GM21381 (cell line): ENCODE data around the gene ITGB2.

Experiments
- ATAC-seq: cut with Tn5 transposase; IDR thresholded peaks from one replicate; pipeline ENCODE4 v1.9.1; 2021; ENCODE audit warnings: mild to moderate bottlenecking, moderate library complexity; ENCODE audit not compliant: unreplicated experiment

The ITGB2 gene

DNA sequence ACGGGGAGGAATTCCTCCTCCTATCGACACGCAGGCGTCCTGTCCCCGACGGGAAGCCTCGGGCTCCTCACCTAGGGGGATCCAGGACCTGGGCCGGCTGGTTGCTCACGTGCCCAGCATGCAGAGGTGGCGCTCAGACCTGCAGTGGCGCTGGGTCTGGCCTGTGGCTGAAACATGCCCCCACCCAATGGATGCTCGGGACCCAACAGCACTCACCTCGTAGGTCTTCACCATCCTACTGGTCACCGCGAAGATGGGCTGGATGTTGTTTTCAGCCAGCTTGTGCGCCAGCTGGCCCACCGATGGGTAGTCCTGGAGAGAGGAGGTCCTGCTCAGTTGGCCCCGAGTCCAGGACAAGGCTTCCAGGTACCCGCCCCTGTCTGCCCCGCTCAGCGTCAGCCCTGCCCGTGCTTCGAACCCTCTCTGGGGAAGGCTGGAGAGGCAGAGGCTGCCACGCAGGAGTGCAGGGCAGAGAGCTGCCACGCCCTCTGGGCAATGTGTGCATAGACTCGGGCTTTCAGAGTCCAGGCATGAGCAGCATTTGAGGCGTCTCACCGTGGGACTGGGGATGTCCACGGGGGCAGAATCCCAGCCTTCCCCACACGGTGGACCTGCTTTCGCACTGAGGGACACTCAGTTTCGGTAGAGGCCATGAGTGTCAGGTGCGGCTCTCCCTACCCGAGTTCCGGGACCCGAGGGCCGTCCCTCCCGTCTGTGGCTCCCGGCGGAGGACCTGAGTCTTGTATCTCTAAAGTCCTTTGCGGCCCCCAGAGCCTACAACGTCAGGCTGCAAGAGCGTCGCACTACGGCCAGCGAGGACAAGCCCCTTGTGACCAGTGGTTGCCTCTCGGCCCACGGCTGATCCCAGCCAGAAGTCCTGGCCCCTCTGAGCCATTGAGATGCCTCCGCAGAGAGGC lies 21.6 kb downstream of the ITGB2 start:
- no peak for ATAC-seq

DNA sequence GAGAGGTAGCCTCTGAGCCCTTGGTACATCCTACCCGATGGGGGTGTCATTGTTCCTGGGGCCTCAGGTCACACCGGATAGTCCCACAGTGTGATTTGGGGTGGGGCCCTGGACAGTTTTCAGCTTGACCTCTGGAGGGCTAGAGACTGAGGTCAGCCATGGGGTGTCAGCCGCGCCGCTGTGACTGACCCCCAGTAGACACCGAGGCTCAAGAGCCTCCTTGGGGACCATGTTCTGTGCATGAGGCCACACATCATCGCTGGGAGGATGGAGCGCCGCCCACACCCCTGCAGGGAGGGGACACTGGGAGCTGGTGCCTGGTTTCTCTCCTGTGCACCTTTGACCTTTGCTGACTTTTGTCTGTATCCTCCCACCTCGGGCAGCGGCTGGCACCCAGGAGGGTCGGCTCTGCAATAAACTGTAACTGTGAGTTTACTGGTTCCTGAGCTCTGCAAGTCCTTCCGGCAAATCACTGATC lies 22.6 kb downstream of the ITGB2 start:
- no peak for ATAC-seq

DNA sequence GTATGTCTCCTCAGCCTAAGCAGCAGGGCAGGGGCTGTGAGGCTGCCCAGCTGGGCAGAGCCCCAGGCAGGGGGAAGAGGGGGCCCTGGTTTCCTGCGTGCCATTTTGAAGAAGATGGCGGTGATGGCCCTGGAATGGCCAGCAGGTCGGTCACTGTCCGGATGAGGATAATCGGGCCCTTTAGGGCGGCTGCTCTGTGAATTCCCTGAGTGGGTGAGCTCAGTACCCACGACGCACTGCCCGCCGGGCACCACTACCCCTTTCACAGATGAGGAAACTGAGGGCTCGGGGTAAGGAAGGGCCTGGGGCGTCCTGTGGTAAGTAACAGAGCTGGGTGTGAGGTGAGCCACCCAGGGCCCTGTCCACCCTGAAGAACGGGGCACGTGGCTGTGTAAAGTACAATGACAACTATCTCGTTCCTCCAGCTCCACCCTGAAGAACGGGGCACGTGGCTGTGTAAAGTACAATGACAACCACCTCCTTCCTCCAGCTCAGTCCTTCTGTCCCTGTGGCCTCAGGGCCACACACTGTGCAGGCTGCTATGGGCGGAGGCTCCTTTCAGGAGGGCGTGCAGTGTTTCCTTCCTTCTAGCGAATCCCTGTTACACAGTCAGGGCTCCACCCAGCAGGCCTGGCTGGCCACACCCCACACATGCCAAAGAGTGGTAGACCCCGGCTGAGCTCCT lies 23.2 kb downstream of the ITGB2 start:
- ATAC-seq, result no peak

DNA sequence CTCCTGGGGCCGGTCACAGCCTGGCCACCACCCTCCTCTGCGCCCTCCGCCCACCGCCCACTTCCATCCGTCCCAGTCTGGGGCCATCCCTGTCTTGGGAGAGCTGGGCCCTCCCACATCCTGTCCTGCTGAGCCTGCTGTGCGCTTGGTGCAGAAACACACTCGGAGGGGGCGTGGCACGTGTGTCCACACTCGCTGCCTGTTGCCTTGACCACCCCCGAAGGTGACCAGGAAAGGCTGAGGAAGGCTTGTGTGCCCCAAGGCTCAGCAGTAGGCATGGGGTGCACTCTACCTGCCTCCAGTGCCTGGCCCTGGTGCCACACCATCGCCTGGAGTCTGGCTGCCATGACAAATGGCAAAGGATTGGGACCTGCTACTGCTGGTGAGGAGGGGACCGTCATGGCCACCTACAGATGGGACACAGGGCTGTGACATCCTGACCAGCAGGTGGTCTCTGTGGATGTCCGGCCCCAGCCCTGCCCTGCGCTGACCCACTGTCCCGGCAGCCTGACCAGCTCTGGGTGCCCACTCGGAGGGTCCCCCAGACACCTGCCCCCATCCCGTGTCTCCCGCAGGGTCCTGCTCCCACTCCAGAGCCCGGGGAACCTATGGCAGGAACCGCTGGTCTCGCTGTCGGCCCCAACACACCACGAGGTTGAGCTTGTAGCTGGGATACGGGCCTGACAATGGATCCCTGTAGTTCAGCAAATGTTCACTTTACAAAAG lies 24.0 kb downstream of the ITGB2 start:
- no peak for ATAC-seq

DNA sequence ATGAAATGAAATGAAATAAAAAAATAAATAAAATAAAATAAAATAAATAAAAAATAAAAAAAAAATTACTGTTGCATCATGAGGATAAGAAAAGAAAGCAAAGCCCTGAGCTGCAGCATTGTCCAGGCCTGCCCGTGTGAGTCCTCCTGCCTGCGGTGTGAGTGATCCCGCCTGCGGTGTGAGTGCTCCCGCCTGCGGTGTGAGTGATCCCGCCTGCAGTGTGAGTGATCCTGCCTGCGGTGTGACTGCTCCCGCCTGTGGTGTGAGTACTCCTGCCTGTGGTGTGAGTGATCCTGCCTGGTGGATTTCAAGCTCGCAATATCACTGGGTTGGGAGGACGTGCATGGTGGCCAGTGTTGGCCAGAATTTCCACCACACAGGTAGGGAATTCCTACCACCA lies 24.8 kb downstream of the ITGB2 start:
- no peak for ATAC-seq

DNA sequence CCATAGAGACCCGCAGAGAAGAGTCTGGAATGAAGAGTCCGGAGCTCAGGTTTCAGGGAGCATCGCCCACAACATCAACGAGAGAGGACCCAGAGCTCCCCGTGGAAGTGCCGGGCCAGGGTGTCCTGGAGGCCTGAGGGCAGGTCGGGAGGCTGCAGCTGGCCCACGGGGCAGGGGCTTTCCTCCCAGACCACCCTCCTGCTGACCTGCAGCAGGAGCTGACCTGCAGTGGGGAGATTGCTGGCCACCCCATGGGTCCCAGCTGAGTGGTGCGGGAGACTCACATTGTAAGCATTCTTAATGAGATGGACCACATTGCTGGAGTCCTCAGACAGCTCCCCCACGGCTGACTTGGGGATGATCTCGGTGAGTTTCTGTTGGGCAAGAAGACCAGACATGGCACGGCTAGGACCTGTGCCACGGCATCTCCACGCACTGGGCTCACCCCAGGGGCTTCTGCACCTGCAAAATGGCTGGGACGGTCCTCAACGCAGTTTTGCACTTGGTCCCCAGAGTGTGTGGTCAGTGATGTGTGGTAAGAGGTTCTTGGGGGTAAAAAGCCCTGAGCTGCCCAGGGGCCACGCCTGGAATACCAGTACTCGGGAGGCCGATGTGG lies 25.9 kb downstream of the ITGB2 start:
- no peak for ATAC-seq

DNA sequence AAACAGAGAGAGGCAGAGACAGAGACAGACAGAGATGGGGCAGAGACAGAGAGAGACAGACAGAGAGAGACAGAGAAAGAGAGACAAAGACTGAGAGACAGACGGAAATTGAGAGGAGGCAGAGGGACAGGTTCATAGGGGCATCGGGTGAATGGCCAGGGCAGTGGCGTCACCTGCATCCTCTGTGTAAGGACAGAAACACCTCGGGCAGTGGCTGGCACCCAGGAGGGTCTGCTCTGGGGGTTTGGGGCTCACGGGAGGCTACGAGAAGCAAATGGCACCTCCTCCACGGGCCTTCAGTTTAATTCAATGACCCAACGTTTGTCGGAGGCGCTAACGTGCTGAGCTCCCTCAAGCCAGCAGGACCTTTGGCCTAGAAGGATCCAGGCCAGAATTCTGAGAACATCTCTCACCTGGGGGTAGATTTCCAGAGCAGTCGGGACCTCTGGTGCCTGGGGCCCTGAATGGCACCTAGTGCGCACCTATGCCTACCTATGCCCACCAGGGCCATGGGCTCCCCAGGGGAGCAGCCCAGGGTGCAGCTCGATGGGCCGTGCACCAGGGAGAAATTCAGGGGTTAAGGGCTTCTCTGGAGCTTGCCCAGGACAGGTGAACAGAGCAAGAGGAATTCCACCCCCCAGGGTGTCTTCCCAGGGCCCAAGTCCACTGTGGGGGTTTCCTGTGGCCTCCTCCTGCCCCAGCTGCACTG lies 26.6 kb downstream of the ITGB2 start:
- ATAC-seq, result no peak

DNA sequence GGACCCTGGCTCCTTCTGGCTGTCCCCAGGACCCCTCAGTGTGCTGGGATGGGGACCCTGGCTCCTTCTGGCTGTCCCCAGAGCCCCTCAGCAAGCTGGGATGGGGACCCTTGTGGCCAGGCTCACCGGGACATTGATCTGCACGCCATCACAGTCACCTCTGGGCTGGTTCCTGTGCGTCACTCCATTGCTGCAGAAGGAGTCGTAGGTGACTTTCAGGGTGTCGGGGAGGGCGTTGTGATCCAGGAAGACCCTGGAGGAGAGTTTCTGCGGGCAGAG lies 27.5 kb downstream of the ITGB2 start:
- no peak for ATAC-seq

DNA sequence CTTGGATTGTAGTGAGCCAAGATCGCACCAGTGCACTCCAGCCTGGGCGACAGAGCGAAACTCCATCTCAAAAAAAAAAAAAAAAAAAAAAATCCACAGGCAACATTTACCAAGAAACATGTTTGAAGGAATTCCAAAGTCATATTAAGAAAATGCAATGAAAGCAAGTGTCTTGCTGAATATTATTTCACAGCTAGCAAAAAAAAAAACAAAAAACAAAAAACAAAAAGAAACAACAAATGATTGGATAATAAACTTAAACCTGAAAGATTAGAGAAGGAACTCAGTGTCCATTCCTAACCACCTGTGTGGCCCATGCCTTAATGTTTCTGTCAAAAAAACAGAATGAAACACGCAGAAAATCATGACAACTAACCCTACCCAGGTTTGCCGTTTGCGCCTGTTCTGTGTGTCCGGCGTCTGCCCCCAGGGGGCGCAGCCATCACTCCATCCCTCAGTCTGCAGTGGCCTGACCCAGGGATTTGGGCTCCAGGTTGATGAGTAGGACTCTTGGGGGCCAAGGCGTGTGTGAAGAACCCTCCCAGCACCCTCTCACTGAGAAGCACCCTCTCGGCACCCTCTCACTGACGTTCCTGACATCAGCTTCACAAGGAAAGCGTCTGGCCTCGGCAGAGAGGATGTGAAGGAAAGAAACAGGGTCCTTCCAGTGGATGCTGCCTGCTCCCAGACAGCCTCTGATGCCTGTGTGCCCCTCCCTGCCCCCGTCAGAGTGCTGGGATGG lies 28.0 kb downstream of the ITGB2 start:
- no peak for ATAC-seq

DNA sequence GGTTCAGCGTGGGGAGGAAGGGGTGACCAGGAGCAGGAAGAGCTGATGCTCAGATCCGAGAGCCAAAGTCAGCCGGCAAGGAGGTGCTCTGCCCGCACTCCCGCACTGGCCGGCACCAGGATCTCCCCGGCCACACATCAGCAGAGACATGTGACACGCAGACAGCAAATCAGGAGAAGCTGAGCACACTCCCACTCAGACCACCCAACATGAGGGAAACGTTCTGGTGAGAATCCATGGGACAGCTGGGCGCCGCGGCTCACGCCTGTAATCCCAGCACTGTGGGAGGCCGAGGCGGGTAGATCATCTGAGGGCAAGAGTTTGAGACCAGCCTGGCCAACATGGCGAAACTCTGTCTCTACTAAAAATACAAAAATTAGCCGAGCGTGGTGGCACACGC lies 28.6 kb downstream of the ITGB2 start:
- no peak for ATAC-seq

DNA sequence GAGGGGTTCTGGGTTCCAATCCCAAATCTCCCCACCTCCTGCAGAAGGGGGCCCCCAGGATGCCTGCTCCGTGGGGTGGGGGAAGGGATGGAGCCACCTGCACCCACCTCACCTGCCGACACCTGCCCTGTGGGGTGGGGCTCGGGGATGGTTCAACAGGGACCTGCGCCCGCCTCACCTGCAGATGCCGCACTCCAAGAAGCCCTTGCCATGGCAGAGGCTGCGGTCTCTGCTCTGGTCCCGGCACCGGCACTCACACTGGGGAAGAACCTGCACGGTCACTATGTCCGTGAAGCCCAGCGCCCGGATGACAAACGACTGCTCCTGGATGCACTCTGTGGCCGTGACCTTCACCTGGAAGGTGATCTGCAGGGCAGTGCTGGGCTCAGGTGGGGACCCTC lies 29.1 kb downstream of the ITGB2 start:
- ATAC-seq, result no peak

DNA sequence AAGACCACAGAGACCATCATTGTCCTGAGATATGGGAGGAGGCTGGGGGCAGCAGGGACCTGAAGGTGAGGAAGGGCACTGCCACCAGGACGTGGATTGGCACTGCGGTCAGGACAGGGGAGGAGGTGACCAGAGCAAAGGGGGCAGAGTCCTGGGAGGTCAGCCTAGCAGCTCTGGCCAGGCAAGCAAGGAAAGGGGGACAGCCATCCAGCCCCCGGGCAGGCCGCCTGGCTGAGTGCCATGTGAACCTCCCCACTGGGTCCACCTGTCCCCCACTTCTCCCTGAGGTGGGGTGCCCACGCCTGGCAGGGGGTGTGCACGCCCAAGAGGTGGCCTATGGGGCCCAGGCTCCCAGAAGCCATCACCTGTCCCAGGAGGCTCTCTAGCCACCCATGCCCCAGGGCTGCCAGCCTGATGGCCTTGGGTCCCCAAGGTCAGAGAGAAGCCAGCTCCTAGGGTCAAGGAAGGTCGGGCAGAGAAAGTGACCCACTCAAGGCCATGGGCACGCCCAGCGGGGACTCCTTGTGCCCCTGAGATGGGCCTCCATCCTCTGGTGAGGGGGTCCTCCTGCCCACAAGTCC lies 29.6 kb downstream of the ITGB2 start:
- no peak for ATAC-seq

DNA sequence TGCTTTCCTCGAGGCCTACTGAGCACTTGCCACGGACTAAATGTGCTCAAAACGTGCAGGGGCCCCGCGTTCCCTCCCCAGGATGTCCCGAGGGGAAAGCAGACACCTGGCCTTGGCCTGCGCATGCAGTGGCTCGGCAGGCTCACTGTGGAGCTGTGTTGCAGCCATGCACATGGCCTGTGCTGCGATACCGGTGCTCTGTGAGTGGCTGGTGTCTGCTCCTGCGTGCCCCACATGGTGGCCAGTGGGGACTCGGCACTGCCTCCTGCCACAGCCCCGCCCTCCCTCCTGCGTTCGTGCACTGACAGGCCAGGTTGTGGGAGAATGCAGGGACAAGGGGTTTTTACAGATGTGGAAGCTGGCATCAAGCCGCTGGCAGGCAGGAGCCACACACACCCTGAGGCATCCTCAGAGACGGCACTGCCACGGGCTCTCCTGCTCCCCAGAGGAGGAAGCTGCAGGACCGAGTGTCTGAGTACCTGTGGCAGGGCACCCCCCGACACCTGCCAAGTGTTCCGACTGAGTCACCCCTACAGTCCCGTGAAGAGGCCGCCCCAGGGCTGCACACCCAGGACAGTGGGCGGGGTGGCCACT lies 30.3 kb downstream of the ITGB2 start:
- no peak for ATAC-seq

DNA sequence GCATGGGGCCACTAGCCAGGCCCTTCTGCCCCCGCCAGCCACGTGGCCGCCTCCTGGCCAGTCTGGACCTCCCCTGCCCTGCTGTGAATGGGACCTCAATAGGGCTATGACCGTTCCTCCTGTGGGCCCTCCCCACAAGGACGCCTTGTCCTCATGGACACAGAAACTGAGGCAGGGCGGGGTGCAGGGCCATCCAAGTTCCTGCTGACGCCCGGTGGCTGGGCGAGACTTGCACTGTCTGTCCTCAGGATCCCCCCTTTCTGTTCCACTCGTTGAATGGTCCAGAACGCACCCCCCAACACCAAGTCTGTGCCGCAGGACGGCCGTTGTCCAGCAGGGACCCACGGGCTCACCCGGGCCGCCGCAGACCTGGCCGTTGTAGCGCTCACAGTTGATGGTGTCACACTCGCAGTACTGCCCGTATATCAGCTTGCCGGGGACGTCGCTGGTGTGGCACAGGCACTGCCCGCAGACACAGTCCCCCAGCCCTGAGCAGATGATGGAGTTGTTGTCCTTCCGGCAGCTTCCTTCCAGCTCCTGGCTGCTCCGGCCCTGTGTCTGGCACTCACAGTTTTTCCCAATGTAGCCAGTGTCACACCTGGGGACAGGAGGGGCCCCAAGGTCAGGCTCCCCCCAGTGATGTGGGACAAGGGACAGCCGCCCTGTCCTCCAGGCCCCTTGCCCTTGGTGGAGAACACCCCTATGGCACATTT lies 30.9 kb downstream of the ITGB2 start:
- ATAC-seq, result no peak

DNA sequence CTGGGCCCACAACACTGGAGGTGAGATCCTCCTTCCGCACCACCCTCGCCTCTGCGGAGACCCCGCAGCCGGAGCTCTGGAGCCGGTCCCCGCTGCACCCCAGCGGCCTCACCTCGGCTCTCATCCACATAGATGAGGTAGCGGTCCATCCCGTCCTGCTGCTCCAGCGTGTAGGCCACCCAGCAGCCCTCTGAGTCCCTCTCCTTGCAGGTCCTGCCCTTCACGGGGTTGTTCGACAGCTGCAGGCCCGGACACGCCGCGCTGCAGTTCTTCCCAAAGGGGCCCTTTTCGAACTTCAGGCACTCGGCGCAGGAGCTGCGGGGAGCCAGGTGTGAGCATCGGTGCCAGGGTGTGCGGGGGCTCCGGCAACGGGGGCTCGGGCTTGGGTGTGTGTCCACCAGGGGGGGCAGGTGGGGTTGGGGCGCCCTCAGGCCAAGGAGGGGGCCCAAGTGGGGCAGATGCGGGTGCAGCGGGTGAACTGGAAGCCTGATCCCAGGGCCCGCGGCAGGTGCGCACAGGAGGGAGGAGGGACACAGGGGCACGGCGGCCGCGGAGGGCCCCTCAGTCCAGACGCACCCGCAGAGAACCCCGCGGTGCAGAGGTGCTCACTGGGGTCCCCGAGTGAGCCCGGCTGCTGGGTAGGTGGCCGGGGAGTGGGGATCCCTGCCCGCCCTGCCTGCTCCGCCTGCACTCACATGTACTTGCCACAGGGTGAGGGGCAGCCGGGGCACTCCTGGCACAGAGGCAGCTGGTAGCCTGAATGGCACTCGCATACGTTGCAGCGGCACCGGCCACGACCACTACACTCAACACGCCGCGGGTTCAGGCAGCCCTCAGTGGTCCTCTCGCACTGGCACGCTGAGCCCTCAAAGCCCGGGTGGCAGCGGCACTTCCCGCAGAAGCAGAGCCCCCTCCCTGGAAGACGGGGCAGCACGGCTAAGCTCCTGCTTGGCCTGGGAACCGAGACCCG lies 31.8 kb downstream of the ITGB2 start:
- ATAC-seq, result no peak

DNA sequence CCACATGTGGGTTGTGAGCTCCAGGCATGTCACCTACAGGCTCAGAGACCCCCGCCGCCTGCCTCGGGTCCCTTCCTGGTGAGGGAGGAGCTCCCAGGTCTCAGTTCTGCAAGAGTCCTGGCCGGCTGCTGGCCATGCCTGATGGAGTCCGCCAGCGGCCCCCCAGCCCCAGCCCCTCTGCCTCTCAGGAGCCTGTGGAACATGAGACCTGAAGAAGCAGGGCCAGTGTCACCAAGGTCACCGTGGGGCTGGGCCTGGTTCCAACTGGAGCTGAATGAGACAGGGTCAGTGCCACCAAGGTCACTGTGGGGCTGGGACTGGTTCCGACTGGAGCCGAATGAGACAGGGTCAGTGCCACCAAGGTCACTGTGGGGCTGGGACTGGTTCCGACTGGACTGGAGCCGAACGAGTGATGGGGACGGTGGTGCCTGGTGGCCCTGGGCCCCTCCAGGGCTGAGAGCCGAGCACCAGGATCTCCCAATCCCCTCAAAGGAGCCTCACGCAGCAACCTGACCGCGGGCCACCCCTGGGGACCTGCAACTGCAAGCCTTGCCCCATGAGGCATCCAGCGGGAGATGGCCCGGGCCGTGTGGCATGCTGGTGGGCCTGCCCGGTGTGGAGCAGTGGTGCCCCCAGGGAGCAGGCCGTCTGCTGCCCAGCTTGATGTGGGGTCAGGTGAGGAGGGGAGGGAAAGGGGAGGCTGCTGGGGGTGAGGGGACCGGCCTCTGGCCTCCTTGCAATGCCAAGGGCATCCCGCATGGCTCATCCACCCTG lies 32.7 kb downstream of the ITGB2 start:
- no peak for ATAC-seq
